HG03103 (cell line): ENCODE measurements around the gene GLDC.
"Not testable (repeated sequence)": the region's sequence is repeated elsewhere in the genome, so short reads cannot be mapped to it uniquely, and the experiment has no call there.

Experiments used
- ATAC-seq: cut with Tn5 transposase; IDR thresholded peaks from one replicate; pipeline ENCODE4 v1.9.1; 2021; ENCODE audit warnings: low read depth; ENCODE audit not compliant: unreplicated experiment

GLDC gene

DNA sequence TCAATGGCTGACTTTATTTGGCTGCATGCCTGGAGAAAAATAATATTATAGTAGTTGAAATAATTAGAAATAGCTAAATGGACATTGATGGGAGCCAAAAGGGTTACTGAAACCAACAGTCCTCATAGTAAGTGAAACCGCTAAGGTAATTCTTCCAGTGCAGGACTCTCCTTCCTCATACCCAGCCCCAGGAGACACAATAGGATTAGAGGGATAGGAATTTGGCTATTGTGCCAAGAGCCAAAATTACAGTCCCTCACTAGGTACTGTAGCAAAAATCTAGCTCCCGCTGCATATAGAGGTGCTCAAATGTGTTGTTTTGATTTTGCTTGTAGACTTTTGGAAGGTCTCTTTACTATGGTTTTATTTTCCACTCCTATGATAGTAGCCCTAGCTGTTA is 20.2 kb downstream of the GLDC start:
- ATAC-seq, result no peak

DNA sequence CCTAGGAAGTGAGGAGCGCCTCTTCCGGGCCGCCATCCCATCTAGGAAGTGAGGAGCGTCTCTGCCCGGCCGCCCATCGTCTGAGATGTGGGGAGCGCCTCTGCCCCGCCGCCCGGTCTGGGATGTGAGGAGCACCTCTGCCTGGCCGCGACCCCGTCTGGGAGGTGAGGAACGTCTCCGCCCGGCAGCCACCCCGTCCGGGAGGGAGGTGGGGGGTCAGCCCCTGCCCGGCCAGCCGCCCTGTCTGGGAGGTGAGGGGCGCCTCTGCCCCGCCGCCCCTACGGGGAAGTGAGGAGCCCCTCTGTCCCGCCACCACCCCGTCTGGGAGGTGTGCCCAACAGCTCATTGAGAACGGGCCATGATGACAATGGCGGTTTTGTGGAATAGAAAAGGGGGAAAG is 22.7 kb downstream of the GLDC start:
- not testable (repeated sequence) for ATAC-seq

DNA sequence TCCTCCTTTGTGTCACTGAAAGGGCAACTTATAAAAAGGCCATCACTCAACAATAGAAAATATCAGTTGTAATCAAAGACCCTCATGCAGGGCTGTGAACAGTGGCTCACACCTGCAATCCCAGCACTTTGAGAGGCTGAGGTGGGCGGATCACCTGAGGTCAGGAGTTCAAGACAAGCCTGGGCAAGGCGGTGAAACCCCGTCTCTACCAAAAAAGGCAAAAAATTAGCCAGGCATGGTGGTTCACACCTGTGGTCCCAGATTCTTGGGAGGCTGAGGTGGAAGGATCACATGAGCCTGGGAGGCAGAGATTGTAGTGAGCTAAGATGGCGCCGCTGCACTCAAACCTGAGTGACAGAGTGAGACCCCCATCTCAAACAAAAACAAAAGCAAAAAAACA is 24.7 kb downstream of the GLDC start:
- no peak for ATAC-seq

DNA sequence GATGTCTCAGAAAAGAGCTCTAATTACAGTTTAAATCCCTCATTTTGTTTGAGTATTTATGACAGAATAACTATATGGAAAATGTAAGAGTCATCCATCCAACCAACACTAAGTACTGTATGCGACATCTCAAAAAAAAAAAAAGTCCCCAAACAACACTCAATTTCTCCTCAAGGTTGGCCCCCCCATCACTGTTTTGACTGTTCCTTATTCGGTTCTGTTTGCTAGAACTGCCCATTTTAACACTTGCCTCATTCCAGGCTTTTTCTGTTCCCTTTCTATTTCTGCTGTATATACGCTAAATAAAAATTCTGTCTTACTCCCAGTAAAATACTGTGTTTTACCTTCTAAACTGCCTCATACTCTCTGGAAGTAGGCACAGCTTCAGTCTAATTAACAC is 25.2 kb downstream of the GLDC start:
- no peak for ATAC-seq

DNA sequence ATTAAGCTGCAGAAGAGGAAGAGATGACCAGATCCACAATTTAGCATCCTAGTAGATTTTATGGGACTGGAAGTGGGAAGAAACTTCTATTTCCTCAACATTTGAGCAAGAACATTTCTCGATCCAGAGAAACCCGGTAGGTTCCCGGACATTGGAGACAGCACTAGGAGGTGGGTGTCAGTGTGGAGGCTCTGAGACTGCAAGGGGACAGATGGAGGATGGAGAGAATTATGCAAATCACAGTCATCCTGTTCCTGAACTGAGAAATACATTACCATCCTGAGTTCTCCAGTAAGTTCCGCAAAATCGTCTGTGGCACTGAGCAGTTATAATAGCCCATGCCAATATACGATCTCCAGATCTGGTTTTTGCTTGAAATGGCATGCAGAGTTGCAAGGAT is 25.6 kb downstream of the GLDC start:
- ATAC-seq, result no peak

DNA sequence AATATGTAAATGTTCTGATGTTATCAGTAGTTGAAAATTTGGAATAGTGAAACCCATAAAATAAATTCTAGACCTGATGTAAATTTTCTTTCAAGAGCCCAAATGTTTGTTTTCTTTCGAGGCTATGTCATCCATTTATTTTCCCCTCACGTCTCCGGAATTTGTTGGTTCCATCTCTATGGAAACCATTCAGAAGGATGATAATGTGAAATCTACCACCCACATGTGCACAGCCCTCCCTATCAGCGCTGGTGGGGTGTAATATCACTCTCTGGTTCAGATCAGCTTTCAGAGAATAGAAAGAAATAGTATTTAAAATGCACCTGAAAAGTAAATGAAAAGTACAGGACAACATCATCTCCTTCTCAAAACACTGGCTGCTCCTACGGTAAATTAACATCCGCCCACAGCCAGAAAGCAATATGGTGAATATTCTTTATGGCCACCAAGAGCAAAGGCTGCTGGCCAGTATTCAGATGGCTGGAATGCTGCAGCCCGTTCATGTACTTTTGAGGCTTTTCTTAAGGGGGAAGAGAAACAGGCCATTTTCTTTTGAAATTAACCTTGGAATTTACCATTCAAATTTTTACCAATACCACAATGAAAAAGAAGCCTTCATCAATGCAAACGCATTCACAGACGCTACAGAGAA is 28.5 kb downstream of the GLDC start:
- no peak for ATAC-seq

DNA sequence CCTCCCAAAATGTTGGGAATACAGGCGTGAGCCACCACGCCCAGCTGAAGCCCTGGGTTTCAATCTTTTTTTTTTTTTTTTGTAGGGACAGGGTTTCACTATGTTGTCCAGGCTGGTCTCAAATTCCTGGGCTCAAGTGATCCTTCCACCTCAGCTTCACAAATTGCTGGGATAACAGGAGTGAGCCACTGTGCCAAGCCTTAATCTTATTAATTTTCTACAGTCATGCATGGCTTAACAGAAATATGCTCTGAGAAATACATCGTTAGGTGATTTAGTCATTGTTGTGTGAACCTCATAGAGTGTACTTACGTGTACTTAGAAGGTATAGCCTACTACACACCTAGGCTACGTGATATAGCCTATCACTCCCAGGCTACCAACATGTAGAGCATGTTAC is 31.0 kb downstream of the GLDC start:
- ATAC-seq, result no peak

DNA sequence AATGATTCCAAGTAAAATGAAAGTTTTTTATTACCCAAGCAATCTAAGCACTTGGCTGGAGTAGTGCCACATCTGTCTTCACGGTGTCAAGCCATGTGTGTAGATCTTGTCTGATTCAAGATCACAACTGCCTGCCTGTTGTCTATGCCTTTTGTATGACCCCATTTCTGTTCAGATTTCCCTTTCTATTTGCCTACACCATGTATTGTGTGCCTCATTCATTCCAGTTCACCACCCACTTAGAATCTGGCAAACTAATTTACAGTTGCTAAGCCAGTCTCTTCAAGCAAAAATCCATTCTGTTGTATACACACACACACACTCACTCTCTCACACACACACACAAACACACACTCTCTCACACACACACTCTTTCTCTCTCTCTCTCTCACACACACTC is 33.7 kb downstream of the GLDC start:
- no peak for ATAC-seq

DNA sequence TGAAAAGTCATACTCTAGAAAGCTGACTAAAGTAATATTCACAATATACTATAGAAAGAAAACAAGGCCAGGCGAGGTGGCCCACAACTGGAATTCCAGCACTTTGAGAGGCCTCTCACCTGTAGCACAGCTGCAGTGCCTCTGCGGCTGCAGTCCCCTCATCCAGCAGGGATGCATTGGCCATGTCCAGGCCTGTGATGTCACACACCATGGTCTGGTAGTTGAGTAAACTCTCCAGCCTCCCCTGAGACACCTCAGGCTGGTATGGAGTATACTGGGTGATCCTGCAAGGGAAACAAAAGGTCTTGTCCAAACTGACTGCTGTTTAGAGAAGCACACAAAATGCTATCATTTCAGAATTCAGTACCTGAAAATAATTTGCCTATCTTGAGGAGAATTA is 35.5 kb downstream of the GLDC start:
- no peak for ATAC-seq

DNA sequence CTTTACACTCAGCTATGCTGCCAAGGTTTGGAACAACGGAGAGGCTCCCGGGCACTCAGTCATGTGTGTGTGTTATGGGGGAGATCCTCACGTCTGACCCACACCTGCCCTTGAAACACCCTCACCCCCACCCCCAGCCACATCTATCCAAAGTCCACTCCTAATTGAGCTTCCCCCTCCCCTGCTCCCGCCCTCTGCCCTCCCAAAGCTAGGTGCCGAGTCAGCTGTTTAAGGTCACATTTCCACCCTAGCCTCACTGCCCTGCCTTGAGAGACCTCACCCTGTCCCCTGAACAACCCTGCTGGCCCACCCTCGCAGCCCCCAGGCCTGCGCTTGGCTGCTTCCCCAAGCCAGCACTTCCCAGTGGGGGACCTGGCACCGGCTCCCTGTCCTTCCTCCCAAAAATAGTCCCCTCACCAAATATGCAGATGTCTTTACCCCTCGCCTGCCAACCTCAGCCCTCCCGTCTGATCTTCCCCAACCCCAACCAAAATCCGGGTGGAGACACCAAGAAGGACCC is 36.0 kb downstream of the GLDC start:
- no peak for ATAC-seq

DNA sequence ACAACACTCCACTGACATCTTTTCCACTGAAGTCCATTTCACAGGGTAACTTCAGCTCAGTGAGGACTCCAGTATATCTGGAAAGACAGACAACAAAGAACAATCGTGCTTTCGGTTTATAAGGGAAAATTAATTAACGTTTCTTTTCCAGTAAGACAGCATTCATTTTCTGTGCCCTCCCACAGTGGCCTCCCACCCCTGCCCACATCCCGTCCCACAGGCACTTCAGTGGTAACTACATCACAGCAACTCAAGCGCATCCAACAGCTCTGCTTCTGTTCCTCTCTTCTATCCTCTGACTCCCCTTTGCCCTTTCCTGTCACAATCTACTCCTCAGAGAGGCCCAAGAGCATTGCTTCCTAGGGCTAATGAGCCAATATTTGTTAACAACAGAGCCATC is 40.3 kb downstream of the GLDC start:
- peak; percentile 85 for ATAC-seq

DNA sequence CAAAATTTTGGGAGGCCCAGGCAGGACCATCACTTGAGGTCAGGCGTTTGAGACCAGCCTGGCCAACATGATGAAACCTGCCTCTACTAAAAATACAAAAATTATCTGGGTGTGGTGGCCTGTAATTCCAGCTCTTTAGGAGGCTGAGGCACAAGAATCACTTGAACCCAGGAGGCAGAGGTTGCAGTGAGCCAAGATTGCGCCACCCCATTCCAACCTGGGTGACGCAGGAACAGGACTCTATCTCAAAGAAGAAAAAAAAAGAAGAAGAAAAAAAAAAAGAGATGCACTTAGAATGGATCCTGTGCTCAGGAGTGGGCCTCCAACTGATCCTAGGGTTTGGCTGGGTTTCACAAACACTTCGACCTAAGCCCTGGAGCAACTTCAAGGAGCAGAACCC is 45.1 kb downstream of the GLDC start:
- ATAC-seq, result no peak

DNA sequence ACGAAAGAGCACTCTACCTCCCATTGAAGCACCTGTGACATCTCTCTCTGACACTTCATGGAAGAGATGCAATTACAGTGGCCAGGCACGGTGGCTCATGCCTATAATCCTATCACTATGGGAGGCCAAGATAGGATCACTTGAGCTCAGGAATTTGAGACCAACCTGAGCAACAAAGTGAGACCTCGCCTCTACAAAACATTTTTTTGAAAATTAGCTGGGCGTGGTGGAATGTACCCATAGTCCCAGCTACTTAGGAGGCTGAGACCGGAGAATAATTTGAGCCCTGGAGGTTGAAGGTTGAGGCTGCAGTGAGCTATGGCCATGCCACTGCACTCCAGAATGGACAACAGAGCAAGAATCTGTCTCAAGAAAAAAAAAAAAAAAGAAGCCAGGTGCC is 45.5 kb downstream of the GLDC start:
- ATAC-seq, result no peak

DNA sequence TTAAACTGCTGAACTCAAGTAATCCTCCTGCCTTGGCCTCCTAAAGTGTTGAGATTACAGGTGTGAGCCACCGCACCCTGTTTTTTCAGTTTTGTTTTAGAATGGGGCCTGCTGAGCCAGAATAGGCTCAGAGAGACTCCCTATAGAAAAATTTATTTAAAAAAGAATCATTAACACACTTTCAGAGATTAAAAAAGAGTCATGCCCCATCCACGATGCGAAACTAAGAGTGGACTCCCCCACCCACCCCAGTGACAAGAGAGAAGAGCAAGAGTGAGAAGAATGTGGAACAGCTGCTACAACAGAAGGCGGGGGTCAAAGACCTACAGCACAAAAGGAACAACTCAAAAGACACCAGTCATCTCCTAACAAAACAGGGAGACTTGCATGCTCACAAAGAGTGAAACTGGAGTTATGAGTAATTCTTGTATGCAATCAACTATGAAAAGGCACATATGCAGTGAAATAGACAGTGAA is 47.2 kb downstream of the GLDC start:
- ATAC-seq, result peak; percentile 95

DNA sequence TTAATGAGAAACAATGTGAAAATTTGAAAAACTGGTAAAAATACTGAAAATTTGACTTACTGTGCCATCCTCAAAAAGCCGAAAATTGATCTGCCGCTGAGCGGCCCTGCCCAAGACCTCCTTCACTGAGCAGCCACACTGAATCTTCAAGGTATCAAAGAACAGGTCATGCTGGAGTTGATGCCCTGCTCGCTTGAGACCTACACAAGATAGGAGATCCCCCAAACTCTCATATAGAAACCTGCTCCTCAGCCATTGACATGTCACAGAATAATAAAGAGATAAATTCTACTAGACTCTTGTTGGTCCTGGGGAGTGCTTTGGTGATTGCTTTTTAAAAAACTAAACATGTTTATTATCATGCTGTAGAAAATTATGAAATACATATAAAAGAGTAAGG is 52.7 kb downstream of the GLDC start:
- ATAC-seq, result no peak

DNA sequence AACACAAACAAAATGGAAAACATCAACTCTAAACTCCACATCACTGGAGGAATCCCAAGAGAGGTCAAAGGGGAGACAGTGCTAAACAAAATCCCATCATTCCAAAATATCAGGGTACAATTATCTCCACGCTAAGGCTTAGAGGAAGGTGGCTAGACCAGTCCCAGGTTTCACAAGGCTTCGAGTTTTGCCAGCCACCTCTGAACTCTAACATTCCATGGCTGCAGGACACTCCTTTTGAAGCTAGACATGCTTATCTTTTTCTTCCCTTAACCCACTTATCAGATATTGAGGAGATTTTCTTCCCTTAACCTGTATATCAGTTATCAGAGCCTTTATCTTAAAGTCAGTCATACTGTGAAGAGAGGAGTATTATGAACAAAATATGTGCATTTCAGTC is 53.3 kb downstream of the GLDC start:
- no peak for ATAC-seq

DNA sequence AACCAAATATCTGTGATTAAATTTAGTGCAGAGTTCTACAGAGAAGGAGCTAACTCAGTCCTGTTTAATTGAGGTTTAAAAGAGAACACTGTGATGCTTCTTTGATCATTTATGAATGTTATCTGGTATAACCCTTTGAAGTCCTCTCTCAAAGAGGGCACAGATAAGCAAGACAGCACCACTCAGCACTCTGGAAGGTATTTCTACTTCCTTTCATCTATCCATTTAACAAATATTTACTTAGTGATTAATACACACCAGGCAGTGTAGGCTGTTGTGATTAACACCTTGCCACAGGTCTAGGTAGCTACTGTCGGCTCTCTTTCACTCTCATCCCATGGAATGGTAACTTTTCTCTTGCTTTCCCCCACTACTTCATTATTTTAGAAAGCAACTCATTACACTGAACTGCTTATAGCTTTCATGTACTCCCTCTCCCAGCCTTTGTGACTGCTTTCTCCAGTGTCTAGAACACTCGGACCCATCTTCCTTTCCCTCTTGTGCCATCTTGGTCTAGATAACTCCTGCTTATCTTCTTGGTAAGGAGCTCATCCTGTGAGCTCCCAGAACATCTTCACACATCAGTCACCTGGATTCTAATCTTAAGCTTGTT is 54.7 kb downstream of the GLDC start:
- no peak for ATAC-seq

DNA sequence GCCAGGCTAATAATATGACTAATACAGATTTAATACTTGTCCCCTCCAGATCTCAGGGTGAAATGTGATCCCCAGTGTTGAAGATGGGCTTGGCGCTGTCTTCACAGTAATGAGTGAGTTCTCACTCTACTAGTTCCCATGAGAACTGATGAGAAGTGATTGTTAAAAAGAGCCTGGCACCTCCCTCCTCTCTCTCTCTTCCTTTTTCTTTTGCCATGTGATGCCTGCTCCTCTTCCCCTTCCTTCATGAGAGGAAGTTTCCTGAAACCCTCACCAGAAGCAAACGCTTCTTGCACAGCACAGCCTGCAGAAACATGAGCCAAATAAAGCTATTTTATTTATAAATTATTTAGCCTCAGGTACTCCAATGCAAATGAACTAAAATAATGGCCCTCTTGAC is 55.2 kb downstream of the GLDC start:
- ATAC-seq, result no peak

DNA sequence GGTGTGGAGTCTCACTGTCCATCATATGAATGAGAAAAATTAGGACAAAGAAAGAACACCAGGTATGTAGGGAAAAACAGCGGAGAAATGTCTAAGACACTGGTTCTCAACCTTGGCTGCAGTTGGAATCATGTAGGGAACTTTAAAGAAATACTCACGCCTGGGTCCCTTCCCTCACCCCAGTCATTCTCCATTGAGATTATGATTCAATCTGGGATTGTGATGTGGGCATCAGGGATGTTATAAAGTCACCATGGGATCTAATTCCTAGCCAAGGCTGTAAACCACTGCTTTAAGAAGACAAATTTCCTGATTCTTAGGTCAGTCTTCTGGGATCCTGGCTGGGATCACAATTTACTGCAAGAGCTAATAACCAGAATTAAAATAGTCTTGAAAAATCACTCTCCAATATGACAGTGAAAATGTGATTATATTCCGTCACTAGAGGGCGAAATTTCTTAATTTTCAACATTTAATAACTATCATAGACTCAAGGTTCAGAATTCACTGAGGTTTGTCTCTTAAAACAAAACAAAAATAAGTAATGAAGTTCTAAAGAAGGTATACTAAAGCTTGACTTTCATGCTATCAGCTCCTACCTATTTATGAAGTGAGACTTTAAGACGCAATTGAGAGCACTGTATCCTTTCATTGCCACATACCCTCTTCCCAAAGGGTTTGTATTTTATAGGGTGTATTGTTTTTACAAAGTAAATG is 60.5 kb downstream of the GLDC start:
- ATAC-seq, result no peak

DNA sequence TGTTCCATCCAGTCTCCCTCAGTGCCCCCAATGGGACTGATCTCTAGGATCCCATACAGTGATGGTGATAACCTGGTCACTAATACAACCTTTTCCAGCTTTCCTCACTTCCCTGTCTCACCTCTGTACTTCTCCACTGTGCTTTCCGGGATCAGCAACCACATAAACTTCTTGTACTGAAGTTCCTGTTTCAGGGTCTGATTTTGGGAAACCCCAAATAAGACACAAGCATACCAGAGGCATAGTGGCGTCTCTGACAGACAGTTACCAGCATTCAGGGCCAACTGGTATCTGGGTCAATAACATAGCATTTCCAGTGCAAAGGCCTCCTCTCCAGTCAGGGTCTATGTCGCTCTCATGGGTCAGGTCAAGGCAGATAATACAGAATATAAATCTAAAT is 64.3 kb downstream of the GLDC start:
- no peak for ATAC-seq

DNA sequence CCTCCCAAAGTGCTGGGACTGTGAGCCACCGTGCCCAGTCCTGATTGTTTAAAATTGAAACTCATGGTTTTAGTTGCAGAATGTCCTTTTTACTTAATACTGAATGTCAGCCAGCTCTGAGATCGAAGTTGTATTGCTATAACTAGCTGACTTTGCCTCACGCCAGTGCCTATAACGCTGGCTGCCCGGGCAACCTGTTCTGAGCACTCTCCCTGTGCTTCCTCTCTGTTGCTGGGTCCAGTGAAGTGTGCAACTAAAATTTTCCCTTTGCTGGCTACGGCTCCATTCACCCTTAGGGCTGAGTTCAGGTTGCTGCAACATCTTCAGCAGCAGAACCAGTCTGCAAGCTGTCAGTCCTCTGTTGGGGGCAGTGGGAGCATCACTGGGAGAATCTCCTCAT is 65.9 kb downstream of the GLDC start:
- ATAC-seq, result no peak

DNA sequence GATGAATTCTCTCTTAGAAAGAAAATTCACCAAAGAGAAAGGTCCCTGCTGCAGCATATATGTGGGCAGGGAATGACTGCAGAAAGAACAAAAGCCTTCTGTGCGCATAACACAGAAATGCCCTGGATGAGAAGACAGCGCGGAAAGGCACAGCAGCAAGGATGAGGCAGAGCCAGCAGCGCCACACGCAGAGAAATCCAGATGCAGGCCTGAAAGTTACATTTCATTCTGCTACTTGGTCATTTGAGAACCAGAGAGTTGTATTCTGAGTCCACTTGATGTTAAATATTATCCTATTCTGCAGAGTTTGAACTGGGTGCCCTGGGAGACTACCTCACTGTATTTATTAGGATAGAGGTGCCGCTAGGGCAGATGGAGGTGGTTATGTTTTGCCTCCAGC is 68.5 kb downstream of the GLDC start:
- no peak for ATAC-seq
